HepG2 (cell line): Measurements from ENCODE around the gene COPB2. TPM values are rescaled to one million over a fixed set of nuclear protein-coding genes. Genes with fewer than 3 reads are reported as not detected.

ENCODE experiments used
- CENPX ChIP-seq: sonication (generic); formaldehyde crosslinking; IDR thresholded peaks from 2 replicates; pipeline ENCODE4 v1.9.0; 2021; ENCODE audit warnings: mild to moderate bottlenecking, missing genetic modification reagents, moderate library complexity
- KDM3A ChIP-seq: IDR thresholded peaks from 2 replicates; pipeline ENCODE4 v1.6.1; 2018; ENCODE audit warnings: low read depth, missing compliant biosample characterization
- MEIS1 ChIP-seq: sonication (generic); formaldehyde crosslinking; IDR thresholded peaks from 2 replicates; pipeline ENCODE4 v1.9.0; 2021; ENCODE audit warnings: mild to moderate bottlenecking, missing genetic modification reagents, moderate library complexity, borderline replicate concordance
- NR2F1 ChIP-seq, 2 experiments: fragments of 450-650 bp in 1 of 2; formaldehyde crosslinking in 1 of 2; IDR thresholded peaks; 2 replicates each; pipeline versions ENCODE4 v1.5.0 to v1.6.1; 2016 to 2020; ENCODE audit warnings: mild to moderate bottlenecking in 1 of 2, missing compliant biosample characterization in 1 of 2, missing genetic modification reagents in 1 of 2, moderate library complexity in 1 of 2
- PAWR ChIP-seq: sonication (generic); formaldehyde crosslinking; IDR thresholded peaks from 2 replicates; pipeline ENCODE4 v1.4.0; 2020; ENCODE audit warnings: missing genetic modification reagents, mild to moderate bottlenecking, borderline replicate concordance
- TCF7L2 ChIP-seq: IDR thresholded peaks from 2 replicates; pipeline ENCODE4 v1.6.1; 2011; ENCODE audit warnings: mild to moderate bottlenecking, low read depth, low read length, moderate library complexity
- ZKSCAN1 ChIP-seq: fragments of 150-350 bp; IDR thresholded peaks from 2 replicates; pipeline ENCODE4 v1.6.1; 2014; ENCODE audit warnings: low read length
- ZNF143 ChIP-seq: sonication (generic); formaldehyde crosslinking; IDR thresholded peaks from 2 replicates; pipeline ENCODE4 v1.4.0; 2020; ENCODE audit warnings: missing genetic modification reagents
- ZNF337 ChIP-seq: sonication (generic); formaldehyde crosslinking; IDR thresholded peaks from 2 replicates; pipeline ENCODE4 v1.5.1; 2020; ENCODE audit warnings: missing genetic modification reagents, low read depth, mild to moderate bottlenecking, borderline replicate concordance
- ZNF720 ChIP-seq: sonication (generic); formaldehyde crosslinking; IDR thresholded peaks from 2 replicates; pipeline ENCODE4 v1.4.0; 2020; ENCODE audit warnings: missing genetic modification reagents
- polyA plus RNA-seq, 8 experiments: library from polyadenylated mRNA; depleted of rRNA in 3 of 8; stranded (reverse) in 7 of 8; unstranded in 1 of 8; fragments of >200 nt; fragmentation: Illumina TruSeq in 4 of 8; extraction: Trizol in 4 of 8; gene quantifications; 2 replicates each; pipeline versions ENCODE4 v1.2.1 to v1.2.3, GENCODE V29; 2011 to 2016; ENCODE audit warnings: low read depth in 4 of 8, missing spikeins in 1 of 8, mixed read lengths in 1 of 8; ENCODE audit not compliant: insufficient read depth in 1 of 8
- total RNA-seq, 5 experiments: library from RNA; depleted of rRNA; stranded (reverse); fragments of >200 nt; fragmentation: Illumina TruSeq; extraction: Trizol; gene quantifications; 2 replicates each; pipeline ENCODE4 v1.2.3, GENCODE V29; 2016; ENCODE audit warnings: low read depth in 1 of 5
- TF ChIP-seq, protein P1 (sequence below): sonication (generic); formaldehyde crosslinking; IDR thresholded peaks from 2 replicates; pipeline ENCODE4 v1.5.0; 2020; ENCODE audit warnings: missing genetic modification reagents
- TF ChIP-seq, protein P2 (sequence below): sonication (generic); formaldehyde crosslinking; IDR thresholded peaks from 2 replicates; pipeline ENCODE4 v1.4.0; 2020; ENCODE audit warnings: missing genetic modification reagents
- TF ChIP-seq, protein P3 (sequence below): IDR thresholded peaks from 2 replicates; pipeline ENCODE4 v1.6.1; 2016; ENCODE audit warnings: mild to moderate bottlenecking
- TF ChIP-seq, protein P4 (sequence below): sonication (generic); formaldehyde crosslinking; IDR thresholded peaks from 2 replicates; pipeline ENCODE4 v1.4.0; 2020; ENCODE audit warnings: low read depth, mild to moderate bottlenecking, missing genetic modification reagents
- TF ChIP-seq, protein P5 (sequence below): sonication (generic); formaldehyde crosslinking; IDR thresholded peaks from 2 replicates; pipeline ENCODE4 v1.8.1; 2022; ENCODE audit warnings: low read depth, mild to moderate bottlenecking, missing genetic modification reagents
- TF ChIP-seq, protein P6 (sequence below): fragments of 450-650 bp; IDR thresholded peaks from 2 replicates; pipeline ENCODE4 v1.6.1; 2017; ENCODE audit warnings: mild to moderate bottlenecking

The COPB2 gene
- total and polyA plus RNA-seq, 2 of the 13 experiments (the other 11 are each of a cell fraction or from before 2014, with no cell fraction given), result 83.3 to 217 TPM

DNA sequence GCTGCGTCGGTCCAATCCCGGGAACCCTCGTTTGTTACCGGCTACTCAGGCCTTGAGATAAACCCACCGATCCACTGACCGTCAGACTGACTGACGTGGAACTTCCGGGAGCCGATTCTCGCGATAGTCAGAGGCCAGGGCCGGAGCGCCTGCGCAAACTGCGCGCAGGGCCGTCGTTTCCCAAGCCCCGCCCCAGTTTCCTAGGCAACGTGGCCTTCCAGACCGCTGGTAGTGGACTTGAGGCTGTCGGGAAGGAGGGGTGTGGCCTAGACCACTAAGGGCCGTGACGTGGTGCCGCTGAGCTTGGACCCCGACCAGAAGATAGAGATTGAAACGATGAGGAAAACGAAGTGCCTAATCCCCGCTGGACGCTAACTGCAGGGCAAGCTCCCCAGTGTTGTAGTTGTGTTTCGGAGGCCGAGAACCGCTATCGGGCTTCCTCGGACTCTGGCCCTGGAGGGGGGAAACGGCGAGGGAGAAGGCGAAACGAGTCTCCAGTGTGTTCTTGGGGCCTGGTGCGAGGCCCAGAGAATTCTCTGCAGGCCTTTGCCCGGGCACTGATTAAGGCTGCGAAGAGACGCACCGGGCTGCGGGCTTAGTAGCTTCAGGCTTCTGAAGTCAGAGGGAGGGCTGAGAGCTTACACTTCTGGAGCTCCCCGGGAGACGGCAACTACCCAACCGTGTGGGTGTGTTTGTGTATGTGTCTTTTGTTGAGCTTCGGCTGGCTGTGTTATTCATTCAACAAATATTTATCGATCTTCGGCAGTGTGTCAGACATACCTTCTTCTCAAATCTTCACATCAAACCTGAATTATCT, at the start of gene COPB2 (continued):
- TF ChIP-seq, protein P1, sequence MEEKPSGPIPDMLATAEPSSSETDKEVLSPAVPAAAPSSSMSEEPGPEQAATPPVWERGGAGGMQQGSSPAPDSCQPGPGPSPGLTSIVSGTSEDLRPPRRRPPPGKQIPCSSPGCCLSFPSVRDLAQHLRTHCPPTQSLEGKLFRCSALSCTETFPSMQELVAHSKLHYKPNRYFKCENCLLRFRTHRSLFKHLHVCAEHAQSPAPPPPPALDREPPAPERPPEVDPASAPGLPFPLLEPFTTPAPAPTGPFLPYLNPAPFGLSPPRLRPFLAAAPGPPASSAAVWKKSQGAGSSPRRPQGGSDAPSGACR (CRISPR knock-in tag), result no peak
- TF ChIP-seq CENPX (CRISPR knock-in tag) (no peak), ZKSCAN1 (no peak), ZNF337 (CRISPR knock-in tag) (0 out of 2 replicates have a peak, but pooled peaks have one; percentile 38), ZNF143 (CRISPR knock-in tag) (peak; percentile 82), PAWR (CRISPR knock-in tag) (no peak), TCF7L2 (no peak), ZNF720 (CRISPR knock-in tag) (no peak), NR2F1 (CRISPR knock-in tag; IDR thresholded peaks at IDR 0.05) (no peak; a peak in 1 of 4 replicates), MEIS1 (CRISPR knock-in tag) (peak; percentile 81; the same call in 1 of the 2 replicates), KDM3A (no peak; the same call in 1 of the 2 replicates)
- TF ChIP-seq, protein P2, sequence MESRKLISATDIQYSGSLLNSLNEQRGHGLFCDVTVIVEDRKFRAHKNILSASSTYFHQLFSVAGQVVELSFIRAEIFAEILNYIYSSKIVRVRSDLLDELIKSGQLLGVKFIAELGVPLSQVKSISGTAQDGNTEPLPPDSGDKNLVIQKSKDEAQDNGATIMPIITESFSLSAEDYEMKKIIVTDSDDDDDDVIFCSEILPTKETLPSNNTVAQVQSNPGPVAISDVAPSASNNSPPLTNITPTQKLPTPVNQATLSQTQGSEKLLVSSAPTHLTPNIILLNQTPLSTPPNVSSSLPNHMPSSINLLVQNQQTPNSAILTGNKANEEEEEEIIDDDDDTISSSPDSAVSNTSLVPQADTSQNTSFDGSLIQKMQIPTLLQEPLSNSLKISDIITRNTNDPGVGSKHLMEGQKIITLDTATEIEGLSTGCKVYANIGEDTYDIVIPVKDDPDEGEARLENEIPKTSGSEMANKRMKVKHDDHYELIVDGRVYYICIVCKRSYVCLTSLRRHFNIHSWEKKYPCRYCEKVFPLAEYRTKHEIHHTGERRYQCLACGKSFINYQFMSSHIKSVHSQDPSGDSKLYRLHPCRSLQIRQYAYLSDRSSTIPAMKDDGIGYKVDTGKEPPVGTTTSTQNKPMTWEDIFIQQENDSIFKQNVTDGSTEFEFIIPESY (CRISPR knock-in tag), result no peak
- TF ChIP-seq, protein P3, sequence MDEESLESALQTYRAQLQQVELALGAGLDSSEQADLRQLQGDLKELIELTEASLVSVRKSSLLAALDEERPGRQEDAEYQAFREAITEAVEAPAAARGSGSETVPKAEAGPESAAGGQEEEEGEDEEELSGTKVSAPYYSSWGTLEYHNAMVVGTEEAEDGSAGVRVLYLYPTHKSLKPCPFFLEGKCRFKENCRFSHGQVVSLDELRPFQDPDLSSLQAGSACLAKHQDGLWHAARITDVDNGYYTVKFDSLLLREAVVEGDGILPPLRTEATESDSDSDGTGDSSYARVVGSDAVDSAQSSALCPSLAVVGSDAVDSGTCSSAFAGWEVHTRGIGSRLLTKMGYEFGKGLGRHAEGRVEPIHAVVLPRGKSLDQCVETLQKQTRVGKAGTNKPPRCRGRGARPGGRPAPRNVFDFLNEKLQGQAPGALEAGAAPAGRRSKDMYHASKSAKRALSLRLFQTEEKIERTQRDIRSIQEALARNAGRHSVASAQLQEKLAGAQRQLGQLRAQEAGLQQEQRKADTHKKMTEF (CRISPR knock-in tag), result 0 out of 2 replicates have a peak, but pooled peaks have one; percentile 70
- TF ChIP-seq, protein P4, sequence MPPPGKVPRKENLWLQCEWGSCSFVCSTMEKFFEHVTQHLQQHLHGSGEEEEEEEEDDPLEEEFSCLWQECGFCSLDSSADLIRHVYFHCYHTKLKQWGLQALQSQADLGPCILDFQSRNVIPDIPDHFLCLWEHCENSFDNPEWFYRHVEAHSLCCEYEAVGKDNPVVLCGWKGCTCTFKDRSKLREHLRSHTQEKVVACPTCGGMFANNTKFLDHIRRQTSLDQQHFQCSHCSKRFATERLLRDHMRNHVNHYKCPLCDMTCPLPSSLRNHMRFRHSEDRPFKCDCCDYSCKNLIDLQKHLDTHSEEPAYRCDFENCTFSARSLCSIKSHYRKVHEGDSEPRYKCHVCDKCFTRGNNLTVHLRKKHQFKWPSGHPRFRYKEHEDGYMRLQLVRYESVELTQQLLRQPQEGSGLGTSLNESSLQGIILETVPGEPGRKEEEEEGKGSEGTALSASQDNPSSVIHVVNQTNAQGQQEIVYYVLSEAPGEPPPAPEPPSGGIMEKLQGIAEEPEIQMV (CRISPR knock-in tag), result peak; percentile 18; the same call in 1 of the 2 replicates
- TF ChIP-seq, protein P5, sequence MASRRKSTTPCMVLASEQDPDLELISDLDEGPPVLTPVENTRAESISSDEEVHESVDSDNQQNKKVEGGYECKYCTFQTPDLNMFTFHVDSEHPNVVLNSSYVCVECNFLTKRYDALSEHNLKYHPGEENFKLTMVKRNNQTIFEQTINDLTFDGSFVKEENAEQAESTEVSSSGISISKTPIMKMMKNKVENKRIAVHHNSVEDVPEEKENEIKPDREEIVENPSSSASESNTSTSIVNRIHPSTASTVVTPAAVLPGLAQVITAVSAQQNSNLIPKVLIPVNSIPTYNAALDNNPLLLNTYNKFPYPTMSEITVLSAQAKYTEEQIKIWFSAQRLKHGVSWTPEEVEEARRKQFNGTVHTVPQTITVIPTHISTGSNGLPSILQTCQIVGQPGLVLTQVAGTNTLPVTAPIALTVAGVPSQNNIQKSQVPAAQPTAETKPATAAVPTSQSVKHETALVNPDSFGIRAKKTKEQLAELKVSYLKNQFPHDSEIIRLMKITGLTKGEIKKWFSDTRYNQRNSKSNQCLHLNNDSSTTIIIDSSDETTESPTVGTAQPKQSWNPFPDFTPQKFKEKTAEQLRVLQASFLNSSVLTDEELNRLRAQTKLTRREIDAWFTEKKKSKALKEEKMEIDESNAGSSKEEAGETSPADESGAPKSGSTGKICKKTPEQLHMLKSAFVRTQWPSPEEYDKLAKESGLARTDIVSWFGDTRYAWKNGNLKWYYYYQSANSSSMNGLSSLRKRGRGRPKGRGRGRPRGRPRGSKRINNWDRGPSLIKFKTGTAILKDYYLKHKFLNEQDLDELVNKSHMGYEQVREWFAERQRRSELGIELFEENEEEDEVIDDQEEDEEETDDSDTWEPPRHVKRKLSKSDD (CRISPR knock-in tag), result peak; percentile 12; the same call in 1 of the 2 replicates
- TF ChIP-seq, protein P6, sequence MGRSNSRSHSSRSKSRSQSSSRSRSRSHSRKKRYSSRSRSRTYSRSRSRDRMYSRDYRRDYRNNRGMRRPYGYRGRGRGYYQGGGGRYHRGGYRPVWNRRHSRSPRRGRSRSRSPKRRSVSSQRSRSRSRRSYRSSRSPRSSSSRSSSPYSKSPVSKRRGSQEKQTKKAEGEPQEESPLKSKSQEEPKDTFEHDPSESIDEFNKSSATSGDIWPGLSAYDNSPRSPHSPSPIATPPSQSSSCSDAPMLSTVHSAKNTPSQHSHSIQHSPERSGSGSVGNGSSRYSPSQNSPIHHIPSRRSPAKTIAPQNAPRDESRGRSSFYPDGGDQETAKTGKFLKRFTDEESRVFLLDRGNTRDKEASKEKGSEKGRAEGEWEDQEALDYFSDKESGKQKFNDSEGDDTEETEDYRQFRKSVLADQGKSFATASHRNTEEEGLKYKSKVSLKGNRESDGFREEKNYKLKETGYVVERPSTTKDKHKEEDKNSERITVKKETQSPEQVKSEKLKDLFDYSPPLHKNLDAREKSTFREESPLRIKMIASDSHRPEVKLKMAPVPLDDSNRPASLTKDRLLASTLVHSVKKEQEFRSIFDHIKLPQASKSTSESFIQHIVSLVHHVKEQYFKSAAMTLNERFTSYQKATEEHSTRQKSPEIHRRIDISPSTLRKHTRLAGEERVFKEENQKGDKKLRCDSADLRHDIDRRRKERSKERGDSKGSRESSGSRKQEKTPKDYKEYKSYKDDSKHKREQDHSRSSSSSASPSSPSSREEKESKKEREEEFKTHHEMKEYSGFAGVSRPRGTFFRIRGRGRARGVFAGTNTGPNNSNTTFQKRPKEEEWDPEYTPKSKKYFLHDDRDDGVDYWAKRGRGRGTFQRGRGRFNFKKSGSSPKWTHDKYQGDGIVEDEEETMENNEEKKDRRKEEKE, result no peak
